OCI-LY1 (cell line): ENCODE measurements around the gene SCN1B.

Experiments used
- H2AFZ ChIP-seq: fragments of 200-600 bp; sonication (generic), shearing (Covaris generic); 2 replicates; pipeline ENCODE4 v1.6.0; 2014; ENCODE audit warnings: antibody characterized with exemption, mild to moderate bottlenecking, low read length
- H3F3A ChIP-seq: fragments of 200-600 bp; sonication (generic), shearing (Covaris generic); 2 replicates; pipeline ENCODE4 v1.6.0; 2014; ENCODE audit warnings: mild to moderate bottlenecking, antibody characterized with exemption, low read length, moderate library complexity; ENCODE audit not compliant: insufficient read depth
- H3K27ac ChIP-seq: fragments of 200-600 bp; sonication (generic); 2 replicates; pipeline ENCODE4 v1.5.1; 2014; ENCODE audit warnings: low read length, mixed run types, mild to moderate bottlenecking, low read depth; ENCODE audit not compliant: poor library complexity, severe bottlenecking
- H3K27me3 ChIP-seq: fragments of 200-600 bp; sonication (generic); 2 replicates; pipeline ENCODE4 v1.6.0; 2014; ENCODE audit warnings: antibody characterized with exemption, mild to moderate bottlenecking, low read length, moderate library complexity; ENCODE audit not compliant: insufficient read depth
- H3K36me3 ChIP-seq: fragments of 200-600 bp; sonication (generic); 2 replicates; pipeline ENCODE4 v1.6.1; 2014; ENCODE audit warnings: mild to moderate bottlenecking, antibody characterized with exemption, low read length, moderate library complexity, mixed read lengths; ENCODE audit not compliant: insufficient read depth
- H3K4me1 ChIP-seq: fragments of 200-600 bp; sonication (generic); 2 replicates; pipeline ENCODE4 v1.5.1; 2014; ENCODE audit warnings: mild to moderate bottlenecking, low read length, moderate library complexity; ENCODE audit not compliant: insufficient read depth, severe bottlenecking
- H3K4me2 ChIP-seq: fragments of 200-600 bp; sonication (generic), shearing (Covaris generic); 2 replicates; pipeline ENCODE4 v1.6.1; 2014; ENCODE audit warnings: low read length
- H3K4me3 ChIP-seq: fragments of 200-600 bp; sonication (generic); 2 replicates; pipeline ENCODE4 v1.5.1; 2014; ENCODE audit warnings: low read length, low read depth, mild to moderate bottlenecking, mixed read lengths; ENCODE audit not compliant: poor library complexity, severe bottlenecking
- H3K79me2 ChIP-seq: fragments of 200-600 bp; shearing (Covaris generic); 2 replicates; pipeline ENCODE4 v1.6.1; 2016; ENCODE audit warnings: mixed run types, low read length, mixed read lengths; ENCODE audit not compliant: insufficient read depth
- H3K9ac ChIP-seq: fragments of 200-600 bp; sonication (generic), shearing (Covaris generic); 2 replicates; pipeline ENCODE4 v1.6.1; 2014; ENCODE audit warnings: mild to moderate bottlenecking, low read length, mixed read lengths
- H3K9me2 ChIP-seq: fragments of 200-600 bp; sonication (generic), shearing (Covaris generic); 2 replicates; pipeline ENCODE4 v1.6.1; 2014; ENCODE audit warnings: low read depth, mild to moderate bottlenecking, low read length, mixed read lengths
- H3K9me3 ChIP-seq: fragments of 200-600 bp; shearing (Covaris generic); 2 replicates; pipeline ENCODE4 v1.6.1; 2014; ENCODE audit warnings: low read length, mixed read lengths
- H4K20me1 ChIP-seq: fragments of 200-600 bp; sonication (generic), shearing (Covaris generic); 2 replicates; pipeline ENCODE4 v1.6.0; 2016; ENCODE audit warnings: mild to moderate bottlenecking, low read length; ENCODE audit not compliant: insufficient read depth
- CTCF ChIP-seq: fragments of 200-600 bp; sonication (generic), shearing (Covaris generic); IDR thresholded peaks from 2 replicates; pipeline ENCODE4 v1.5.1; 2017; ENCODE audit warnings: mild to moderate bottlenecking, antibody characterized with exemption, low read length, moderate library complexity, mixed read lengths
- EZH2 ChIP-seq: fragments of 200-600 bp; sonication (generic), shearing (Covaris generic); IDR thresholded peaks from 2 replicates; pipeline ENCODE4 v1.8.0; 2017; ENCODE audit warnings: borderline replicate concordance, mixed run types, mild to moderate bottlenecking, antibody characterized with exemption, low read length, moderate library complexity, mixed read lengths

SCN1B gene

GRCh38 chr19:35088131-35088913 lies 58.1 kb downstream of the SCN1B start:
- H3K27ac ChIP-seq, result no peak overlapping the region
- no peaks in the 10 kb centered on the region for H3K36me3 ChIP-seq
- no peak overlapping the region for H3K4me2 ChIP-seq
- H4K20me1 ChIP-seq, result no peaks in the 10 kb centered on the region
- H3K4me1 ChIP-seq, result peaks cover 32% of the 10 kb centered on the region
- no peak overlapping the region for H3K9ac ChIP-seq
- H3F3A ChIP-seq, result no peaks in the 10 kb centered on the region
- H3K79me2 ChIP-seq, result no peaks in the 10 kb centered on the region
- no peaks in the 10 kb centered on the region for H3K27me3 ChIP-seq
- H3K4me3 ChIP-seq, result no peak overlapping the region
- TF ChIP-seq CTCF (no peak), EZH2 (no peak)
- H2AFZ ChIP-seq, result no peak overlapping the region
- no peaks in the 10 kb centered on the region for H3K9me3 ChIP-seq
- H3K9me2 ChIP-seq, result no peaks in the 10 kb centered on the region

GRCh38 chr19:35089554-35089953 lies 59.3 kb downstream of the SCN1B start:
- Histone ChIP-seq H3K27me3 (no peaks in the 10 kb centered on the region), H3K36me3 (no peaks in the 10 kb centered on the region), H3K4me1 (peaks cover 32% of the 10 kb centered on the region), H3K9me3 (no peaks in the 10 kb centered on the region), H3K9ac (no peak overlapping the region), H3K4me2 (no peak overlapping the region), H3K27ac (no peak overlapping the region), H2AFZ (no peak overlapping the region), H3F3A (no peaks in the 10 kb centered on the region), H3K79me2 (no peaks in the 10 kb centered on the region), H4K20me1 (no peaks in the 10 kb centered on the region), H3K9me2 (no peaks in the 10 kb centered on the region), H3K4me3 (no peak overlapping the region)
- TF ChIP-seq EZH2 (no peak), CTCF (no peak)
